Esophagus muscularis mucosa (tissue), 4 donors: Measurements from ENCODE around the gene ACR.

Source experiments
- EP300 ChIP-seq: sonication (generic); formaldehyde crosslinking; IDR thresholded peaks from one replicate; pipeline ENCODE4 v1.6.1; 2017; ENCODE audit warnings: antibody characterized with exemption
- POLR2A ChIP-seq: fragments of 450-650 bp; IDR thresholded peaks from one replicate; pipeline ENCODE4 v1.6.1; 2017; ENCODE audit warnings: antibody characterized with exemption, moderate library complexity, mild to moderate bottlenecking, low read depth
- POLR2AphosphoS5 ChIP-seq, 2 donors: sonication (generic); formaldehyde crosslinking; IDR thresholded peaks; one replicate each; pipeline ENCODE4 v1.6.1; 2017; ENCODE audit warnings: antibody characterized with exemption in 2 of 2
- TF ChIP-seq, protein P1 (sequence below), 3 experiments: fragments of 200-600 bp in 2 of 3; fragments of 450-650 bp in 1 of 3; sonication (generic) in 2 of 3; IDR thresholded peaks; one replicate each; pipeline ENCODE4 v1.5.1; 2017 to 2019; ENCODE audit warnings: antibody characterized with exemption in 3 of 3, mild to moderate bottlenecking in 2 of 3, moderate library complexity in 1 of 3

DNA sequence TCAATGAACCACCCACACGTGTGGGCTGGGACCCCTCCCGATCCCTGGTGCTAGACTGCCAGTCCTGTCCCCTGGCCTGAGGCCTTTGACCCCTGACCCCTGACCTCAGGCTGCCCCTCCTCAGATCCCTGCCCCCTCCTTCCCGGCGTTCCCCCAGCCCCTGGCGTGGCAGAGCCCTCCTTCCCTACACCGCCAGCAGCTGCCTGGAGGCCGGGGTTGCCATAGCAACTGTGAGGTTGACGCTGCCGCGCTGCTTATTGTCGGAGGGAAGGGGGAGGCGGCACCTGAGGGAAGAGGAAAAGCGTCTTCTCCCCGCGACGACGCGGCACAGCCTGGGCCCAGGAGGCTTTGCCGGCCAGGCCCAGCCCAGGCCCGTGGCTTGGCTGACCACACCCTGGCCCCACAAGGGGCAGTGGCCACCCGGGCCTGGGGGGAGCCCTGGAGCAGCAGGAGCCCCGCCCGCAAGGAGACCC lies 32.7 kb upstream of the ACR start:
- no peak for TF ChIP-seq POLR2A
- TF ChIP-seq, protein P1, sequence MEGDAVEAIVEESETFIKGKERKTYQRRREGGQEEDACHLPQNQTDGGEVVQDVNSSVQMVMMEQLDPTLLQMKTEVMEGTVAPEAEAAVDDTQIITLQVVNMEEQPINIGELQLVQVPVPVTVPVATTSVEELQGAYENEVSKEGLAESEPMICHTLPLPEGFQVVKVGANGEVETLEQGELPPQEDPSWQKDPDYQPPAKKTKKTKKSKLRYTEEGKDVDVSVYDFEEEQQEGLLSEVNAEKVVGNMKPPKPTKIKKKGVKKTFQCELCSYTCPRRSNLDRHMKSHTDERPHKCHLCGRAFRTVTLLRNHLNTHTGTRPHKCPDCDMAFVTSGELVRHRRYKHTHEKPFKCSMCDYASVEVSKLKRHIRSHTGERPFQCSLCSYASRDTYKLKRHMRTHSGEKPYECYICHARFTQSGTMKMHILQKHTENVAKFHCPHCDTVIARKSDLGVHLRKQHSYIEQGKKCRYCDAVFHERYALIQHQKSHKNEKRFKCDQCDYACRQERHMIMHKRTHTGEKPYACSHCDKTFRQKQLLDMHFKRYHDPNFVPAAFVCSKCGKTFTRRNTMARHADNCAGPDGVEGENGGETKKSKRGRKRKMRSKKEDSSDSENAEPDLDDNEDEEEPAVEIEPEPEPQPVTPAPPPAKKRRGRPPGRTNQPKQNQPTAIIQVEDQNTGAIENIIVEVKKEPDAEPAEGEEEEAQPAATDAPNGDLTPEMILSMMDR (IDR thresholded peaks at IDR 0.05), result no peak
- no peak for TF ChIP-seq EP300
- TF ChIP-seq POLR2AphosphoS5 (IDR thresholded peaks at IDR 0.05), result peak; percentile 44 to 46
